Ovary (tissue), 3 donors: ENCODE measurements around the gene TBX1.

Experiments used
- EP300 ChIP-seq: sonication (generic); formaldehyde crosslinking; IDR thresholded peaks from one replicate; pipeline ENCODE4 v1.6.1; 2017; ENCODE audit warnings: antibody characterized with exemption
- POLR2A ChIP-seq: fragments of 450-650 bp; IDR thresholded peaks from one replicate; pipeline ENCODE4 v1.6.1; 2017; ENCODE audit warnings: antibody characterized with exemption, mild to moderate bottlenecking, moderate library complexity
- TF ChIP-seq, protein P1 (sequence below), 3 donors: fragments of 450-650 bp in 2 of 3; fragments of 200-600 bp in 1 of 3; IDR thresholded peaks; one replicate each; pipeline versions ENCODE4 v1.5.1 to v1.8.0; 2016 to 2022; ENCODE audit warnings: antibody characterized with exemption in 3 of 3, mild to moderate bottlenecking in 1 of 3
- donor health status: DM: no; HTN: no; CAD: no.

DNA sequence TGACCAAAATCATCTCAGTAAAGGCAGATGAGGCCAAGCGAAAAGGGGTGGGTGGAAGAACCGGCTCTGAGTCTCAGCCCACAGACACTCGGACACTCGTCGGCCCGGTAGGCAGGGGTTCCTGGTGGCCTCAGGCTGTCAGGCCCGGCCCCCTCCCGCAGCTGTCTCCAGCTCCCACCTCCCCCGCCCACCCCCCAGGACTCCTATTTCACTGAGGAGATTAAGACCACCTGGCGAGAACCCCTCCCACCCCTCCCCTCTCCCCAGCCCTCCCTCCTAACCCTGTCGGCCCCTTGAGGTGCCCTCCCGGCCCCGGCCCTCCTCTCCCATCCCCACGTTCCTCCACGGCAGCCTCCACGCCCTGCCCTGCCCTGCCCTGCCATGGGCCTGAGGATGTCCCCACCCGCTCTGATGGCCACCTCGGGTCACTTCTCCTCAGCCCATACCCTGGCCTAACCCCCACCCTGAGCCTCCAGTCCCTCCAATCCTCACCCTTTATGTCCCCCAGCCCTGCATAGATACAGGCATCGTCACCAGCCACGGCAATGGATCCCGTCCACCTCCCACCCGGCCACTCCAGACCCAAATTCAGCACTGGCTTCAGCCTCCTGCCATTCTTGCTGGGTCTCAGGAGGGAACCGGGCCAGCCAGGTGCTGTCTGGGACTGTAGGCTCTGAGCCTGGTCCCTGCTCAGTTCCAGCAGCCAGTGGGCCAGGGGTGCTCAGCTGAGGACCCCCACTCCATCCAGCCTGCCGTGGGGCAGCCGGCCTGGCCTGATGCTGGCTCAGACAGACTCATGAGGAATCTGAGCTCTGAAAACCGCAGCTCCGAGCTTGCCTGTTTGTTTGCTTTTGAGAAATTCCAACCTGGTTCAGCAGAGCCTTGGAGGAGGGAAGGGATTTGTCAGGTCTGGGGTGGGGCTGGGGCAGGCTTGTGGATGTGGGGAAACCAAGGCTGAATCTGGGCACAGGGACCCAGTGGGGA lies 9.8 kb upstream of the TBX1 start:
- TF ChIP-seq, protein P1, sequence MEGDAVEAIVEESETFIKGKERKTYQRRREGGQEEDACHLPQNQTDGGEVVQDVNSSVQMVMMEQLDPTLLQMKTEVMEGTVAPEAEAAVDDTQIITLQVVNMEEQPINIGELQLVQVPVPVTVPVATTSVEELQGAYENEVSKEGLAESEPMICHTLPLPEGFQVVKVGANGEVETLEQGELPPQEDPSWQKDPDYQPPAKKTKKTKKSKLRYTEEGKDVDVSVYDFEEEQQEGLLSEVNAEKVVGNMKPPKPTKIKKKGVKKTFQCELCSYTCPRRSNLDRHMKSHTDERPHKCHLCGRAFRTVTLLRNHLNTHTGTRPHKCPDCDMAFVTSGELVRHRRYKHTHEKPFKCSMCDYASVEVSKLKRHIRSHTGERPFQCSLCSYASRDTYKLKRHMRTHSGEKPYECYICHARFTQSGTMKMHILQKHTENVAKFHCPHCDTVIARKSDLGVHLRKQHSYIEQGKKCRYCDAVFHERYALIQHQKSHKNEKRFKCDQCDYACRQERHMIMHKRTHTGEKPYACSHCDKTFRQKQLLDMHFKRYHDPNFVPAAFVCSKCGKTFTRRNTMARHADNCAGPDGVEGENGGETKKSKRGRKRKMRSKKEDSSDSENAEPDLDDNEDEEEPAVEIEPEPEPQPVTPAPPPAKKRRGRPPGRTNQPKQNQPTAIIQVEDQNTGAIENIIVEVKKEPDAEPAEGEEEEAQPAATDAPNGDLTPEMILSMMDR (IDR thresholded peaks at IDR 0.05) = no peak
- TF ChIP-seq EP300 (no peak), POLR2A (no peak)
